Activated CD4-positive, CD25-positive, alpha-beta regulatory T cell treated with anti-CD3 and anti-CD28 coated beads, Interleukin-2, amount 50 U/mL, for 72 hours (primary cell): ENCODE data around the gene PINK1.
"Not testable (repeated sequence)": the region's sequence is repeated elsewhere in the genome, so short reads cannot be mapped to it uniquely, and the experiment has no call there.

Experiments
- DNase-seq: peaks from one replicate; pipeline ENCODE4 v3.0.0; 2021

PINK1 gene

DNA sequence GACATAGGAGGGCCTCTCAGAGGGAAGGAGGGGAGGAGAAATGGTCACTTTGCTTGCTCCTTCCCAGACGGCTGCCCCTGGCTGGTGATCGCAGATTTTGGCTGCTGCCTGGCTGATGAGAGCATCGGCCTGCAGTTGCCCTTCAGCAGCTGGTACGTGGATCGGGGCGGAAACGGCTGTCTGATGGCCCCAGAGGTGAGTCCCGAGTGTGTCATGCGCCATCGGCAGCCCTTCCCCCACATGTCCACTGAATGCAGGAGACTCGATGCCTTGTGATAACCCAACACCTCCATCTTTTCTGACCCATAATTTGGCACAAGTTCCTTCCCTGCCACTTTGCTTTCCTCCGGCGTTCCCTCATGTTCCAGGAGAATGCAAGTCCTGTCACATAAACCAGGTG, 15.2 kb downstream of the PINK1 start:
- no peak for DNase-seq

DNA sequence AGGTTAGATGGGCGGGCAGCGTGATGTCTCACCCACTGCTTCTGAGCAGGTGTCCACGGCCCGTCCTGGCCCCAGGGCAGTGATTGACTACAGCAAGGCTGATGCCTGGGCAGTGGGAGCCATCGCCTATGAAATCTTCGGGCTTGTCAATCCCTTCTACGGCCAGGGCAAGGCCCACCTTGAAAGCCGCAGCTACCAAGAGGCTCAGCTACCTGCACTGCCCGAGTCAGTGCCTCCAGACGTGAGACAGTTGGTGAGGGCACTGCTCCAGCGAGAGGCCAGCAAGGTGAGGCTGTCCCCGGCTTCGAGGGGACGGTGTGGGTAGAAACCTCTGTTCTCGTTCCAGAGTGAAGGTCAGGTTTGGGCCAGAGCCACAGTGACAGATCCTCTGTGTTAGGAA, 15.7 kb downstream of the PINK1 start:
- DNase-seq, result no peak

DNA sequence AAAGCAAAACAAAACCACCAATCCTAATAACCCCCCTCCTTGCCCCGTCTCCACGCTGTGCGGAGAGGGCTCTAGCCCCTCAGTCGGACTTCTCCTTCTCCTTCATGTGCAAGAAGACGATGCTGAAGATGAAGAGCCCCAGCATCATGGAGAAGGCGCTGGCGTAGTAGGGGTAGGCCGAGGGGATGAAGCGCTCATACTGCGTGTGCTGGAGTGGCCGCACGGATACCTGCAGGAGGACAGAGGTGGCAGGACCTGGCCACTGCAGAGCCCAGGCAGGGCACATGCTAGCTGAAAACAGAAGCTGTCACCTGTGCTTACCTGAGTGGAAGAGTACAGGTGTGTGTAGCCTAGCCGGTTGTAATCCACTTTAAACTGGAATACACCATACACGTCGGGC, 19.0 kb downstream of the PINK1 start:
- no peak for DNase-seq

DNA sequence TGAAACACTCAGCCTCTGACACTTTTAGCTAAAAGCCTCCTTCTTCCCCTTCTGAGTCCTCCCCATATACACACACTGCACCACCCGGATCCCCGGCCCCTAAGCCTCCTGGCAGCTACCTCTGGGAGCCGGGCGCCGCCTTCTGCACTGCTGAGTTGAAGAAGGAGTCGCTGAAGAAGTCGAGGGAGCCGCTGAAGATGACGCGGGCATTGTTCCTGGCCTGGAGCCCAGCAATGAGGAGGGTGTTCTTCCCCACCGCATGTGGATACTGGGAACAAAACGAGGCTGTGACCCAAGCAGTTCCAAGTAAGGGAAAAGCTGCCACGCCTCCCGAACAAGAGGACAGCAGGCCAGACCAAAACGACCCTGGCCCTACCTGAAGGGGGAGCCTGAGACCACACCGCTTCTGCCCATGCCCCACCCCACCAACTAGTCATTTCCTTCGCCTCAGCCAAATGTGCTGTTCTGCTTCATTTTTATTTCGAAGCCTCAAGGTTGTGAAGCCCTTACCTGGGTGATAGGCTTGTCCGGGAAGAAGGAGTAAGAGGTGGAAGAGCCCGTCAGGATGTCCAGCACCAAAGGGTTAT, 20.9 kb downstream of the PINK1 start:
- no peak for DNase-seq

DNA sequence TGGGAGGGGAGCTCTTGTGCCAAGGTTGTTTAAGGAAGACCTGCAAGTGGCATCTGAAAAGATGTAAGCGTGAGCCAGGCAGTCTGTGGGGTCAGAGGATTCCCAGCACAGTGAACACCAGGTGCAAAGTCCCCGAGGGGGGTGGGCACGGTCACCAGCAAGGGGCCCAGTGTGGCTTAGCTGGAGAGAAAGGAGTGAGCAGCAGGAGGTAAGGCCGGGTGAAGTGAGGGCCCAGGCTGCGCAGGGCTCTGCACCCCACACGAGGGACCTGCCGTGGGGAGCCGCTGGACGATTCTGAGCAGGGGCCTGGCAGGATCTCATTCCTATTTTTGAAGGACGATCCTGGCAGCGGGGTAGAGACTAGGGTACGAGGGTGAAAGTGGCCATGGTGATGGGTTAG, 23.8 kb downstream of the PINK1 start:
- DNase-seq, result no peak

DNA sequence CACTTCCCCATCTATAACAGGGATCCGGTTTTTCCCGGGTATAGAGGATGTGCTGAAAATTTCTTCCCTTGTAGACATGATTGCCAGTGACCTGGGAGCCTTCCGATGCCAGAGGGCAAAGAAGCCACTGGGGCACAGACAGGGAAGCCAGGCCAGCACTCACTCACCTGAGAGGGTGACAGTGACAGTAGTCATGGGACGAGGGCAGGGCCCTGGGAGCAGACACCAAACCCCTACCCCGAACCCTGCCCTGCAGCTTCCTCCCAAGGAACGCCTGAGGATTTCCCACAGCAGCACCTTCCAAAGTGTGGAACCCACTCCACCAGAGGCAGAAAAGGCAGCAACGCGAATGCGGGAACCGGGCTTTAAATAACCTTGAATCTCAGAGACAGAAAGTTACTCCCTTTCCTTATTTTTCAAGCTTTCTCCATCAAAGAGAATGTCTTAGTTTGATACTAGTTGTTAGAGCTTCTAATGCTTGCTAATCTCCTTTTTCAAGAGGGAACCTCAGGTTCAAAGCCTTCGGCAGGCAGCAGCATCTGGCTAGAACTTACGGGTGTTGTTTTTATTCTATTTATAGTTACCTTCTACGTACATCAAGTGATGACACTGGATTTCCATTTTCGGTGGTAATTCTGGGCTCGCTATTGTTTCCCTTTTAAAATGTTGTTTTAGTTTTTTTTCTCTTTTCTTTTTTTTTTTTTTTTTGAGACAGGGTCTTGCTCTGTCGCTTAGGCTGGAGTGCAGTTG, 25.1 kb downstream of the PINK1 start:
- DNase-seq, result no peak

DNA sequence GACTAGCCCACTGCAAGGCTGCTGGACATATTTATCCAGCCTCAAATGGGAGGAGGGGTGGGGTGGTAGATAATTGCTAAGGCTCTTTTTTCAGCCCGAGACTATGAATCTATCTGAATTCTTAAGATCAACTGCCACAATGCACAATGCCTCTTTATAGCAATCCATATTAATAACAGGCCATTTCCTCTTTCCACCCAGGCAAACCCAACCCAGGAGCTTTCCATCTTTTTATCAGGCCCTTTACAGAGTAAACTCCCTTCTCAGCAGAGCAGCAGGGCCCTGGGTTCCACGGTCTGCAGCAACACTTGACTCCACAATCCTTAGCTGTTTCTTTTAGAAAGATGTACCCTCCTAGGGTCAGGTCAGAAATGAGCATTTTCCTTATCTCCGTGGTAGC, 27.1 kb downstream of the PINK1 start:
- no peak for DNase-seq

DNA sequence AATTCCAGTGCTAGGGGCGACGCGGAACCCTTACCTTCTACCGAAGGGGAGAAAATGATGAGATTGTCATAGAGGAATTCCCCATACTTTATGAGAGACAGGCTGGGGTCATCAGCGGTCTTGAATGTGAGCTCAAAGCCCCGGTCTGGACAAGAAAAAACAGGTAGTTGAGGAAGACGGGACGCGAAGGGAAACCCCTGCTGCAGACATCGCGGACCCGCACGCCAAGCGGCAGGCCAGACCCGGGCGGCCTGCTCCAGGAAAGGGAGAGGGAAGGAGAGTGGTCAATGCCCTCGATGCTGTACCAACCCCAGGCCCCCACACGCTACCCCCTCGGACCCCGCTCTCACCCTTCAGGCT, 27.6 kb downstream of the PINK1 start:
- DNase-seq, result no peak

DNA sequence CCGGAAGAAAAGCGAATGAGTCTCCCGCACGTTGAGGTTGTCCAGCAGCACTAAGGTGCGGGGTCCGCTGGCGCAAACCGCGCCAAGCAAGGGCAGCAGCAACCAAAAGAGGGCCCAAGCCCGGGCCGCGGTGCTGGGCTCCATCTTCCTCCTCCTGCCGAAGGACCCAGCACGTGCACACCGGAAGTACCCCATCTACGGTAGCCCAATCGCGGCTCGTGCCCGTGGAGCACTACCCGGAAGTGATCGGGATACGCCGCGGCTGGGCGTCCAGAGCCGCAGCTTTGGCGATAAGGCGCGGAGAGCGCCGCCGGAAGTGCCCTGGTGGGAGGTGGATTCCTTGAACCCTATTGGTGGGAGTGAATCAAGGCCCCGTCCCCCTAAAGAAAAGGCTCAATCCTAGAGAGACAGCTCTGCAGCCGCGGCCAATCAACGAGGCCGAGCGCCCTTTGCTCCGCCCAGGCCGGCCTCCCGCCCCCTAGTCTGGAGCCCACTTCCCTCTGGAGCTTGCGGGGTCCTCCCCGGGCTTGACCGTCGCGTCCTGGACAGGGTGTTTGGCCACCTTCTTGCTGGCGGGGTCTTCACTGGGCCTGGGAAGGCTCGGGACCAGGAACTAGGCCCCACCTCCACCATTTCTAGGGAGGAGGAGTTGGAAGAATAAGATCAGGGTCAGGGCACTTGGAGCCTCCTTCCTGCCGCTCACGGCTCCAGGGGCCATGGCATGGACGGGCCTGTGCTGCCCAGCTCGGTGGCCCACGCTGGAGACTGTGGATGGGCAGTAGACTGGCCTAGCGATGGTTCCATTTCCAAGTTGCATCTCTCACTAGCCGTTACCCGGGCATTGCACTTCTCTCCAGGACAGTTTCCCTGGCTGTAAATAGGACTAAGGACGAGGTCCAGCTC, 28.2 kb downstream of the PINK1 start, which contains the start of gene DDOST:
DDOST (minus strand) TSS at position 163 of the 903 bp plus-strand sequence; CDS start at position 144, 19 bp downstream.
- peak; percentile 91 for DNase-seq

DNA sequence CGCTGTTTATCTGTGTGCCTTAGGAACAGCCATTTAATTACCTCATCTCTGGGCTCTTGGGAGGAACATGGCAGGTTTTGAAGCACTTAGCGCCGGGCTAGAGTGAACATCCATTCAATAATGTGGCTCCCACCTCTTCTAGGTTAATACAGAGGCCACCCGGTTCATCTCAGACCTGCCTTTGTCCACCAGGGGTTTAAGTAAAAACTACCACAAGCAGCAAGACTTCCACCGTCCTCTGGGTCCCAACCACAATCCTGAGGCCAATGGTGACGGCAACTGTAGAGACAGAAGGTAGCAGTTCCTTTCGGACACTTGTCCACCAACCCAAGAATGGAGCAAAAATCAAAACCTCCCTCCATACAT, 28.8 kb downstream of the PINK1 start:
- DNase-seq, result no peak

DNA sequence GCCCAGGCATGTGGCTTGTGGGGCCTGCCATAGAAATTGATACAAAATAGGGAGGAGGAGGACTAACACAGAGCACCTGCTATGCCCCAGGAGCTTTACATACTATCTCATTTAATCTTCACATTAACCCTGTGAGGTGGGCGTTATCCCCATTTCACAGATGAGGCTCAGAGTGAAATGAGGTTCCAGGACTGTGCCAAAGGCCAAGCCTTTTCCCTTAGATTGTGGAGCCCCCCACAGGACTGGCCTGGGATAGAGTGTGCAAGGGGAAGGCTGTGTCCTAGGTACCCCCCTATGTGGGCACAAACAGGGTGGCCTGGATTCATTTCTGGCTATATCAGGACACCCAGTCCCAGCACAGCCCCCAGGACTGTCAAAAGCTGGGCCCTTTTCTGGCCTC, 30.1 kb downstream of the PINK1 start:
- DNase-seq, result no peak

DNA sequence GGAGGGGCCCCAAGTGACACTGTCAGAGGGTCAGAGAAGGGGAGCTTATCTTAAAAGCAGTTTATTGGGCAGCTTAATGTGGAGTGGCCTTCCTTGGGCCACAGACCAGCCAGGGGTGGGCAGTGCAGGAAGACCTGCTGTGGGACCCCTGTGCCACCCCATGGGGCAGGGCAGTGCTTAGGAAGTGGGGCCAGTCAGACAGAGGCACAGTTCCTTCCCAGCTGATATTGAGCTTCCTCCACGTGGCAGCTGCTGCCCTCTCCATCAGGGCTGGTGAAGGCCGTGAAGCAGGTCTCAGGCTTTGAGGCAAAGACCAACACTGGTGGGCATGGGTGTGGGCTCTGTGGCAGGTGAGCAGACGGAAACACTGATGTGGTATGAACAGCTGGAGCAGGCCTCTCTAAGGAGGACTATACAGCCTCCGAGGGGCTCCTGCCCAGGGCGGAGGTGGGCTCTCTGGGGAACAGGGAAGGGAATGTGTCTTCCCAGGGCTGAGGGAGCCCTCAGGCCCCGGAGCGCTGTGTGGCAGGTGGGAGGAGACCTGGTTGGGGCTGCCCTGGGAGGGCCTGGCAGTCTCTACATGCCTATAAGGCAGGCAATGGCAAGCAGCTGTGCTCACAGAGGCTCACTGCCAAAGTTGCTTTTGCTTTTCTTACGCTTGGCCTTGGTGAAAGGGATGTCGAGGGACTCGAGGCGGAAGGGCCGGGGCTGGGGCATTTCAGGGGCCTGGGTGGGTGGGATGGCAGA, 30.9 kb downstream of the PINK1 start:
- no peak for DNase-seq

DNA sequence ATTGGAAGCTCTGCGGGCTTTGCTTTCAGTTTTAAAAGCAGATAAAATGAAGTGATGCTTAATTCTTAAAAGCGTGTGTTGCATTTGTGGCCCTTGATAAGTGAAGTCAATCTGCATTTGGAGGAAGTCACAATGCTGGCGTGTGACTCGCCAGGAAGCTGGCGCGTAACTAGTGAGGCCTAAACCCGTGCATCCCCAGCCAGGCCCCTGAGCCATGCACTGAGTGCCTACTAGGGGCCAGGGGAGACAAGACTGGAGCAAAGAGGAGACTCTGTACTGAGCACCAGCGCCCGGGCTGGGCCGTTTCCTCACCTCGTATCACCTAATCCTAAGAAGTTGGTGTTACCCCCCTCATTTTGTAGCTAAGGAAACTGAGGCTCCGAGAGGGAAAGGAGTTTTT, 32.5 kb downstream of the PINK1 start:
- no peak for DNase-seq

DNA sequence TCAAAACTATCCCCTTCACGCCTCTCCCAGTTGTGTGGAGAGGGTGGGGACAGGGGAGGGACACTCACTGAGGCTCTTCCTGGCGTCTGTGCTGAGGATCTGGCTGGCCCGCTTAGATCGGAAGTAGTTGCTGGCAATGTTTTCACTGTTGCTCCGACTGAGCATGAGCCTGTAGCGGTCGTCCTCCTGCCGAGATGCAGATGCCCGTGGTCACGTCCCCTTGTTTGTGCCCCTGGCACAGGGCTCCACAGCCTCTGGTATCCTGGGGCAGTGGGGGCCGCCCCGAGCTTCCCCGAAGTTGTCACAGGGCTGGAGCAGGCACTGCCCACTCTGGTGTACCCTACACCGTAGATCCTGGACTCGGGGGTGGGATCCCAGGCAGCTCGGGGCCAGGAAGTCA, 32.9 kb downstream of the PINK1 start:
- DNase-seq, result no peak

DNA sequence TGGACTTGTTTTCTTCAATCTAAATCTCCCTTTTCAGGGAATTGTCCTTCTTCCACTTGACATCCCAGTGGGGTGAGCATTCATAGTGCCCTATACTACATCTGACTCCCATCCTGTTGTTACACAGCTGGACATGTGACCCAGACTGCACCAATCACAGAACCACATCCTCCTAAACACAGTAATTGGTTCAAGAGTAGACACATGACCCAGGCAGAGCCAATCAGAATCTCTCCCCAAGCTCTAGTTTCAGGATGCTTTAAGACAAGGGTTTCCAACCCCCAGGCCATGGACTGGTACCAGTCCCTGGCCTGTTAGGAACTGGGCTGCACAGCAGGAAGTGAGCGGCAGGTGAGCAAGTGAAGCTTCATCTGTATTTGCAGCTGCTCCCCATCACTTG, 33.5 kb downstream of the PINK1 start:
- DNase-seq, result peak; percentile 39

DNA sequence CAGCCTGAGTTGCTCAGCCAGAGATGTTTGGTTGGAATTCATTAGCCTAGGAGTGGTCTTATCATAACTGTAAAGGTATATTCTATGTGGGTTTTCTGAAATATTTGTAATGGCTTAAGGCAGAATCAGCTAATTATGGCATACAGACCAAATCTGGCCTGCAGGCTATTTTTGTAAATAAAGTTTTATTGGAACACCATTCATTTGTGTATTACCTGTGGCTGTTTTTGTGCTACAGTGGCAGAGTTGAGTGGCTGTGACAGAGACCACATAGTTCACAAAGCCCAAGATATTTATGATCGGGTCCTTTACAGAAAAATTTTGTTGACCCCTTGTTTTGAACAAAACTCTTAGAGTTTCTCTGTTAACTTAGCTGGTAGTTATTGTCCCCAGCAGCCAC, 35.3 kb downstream of the PINK1 start:
- DNase-seq, result no peak

DNA sequence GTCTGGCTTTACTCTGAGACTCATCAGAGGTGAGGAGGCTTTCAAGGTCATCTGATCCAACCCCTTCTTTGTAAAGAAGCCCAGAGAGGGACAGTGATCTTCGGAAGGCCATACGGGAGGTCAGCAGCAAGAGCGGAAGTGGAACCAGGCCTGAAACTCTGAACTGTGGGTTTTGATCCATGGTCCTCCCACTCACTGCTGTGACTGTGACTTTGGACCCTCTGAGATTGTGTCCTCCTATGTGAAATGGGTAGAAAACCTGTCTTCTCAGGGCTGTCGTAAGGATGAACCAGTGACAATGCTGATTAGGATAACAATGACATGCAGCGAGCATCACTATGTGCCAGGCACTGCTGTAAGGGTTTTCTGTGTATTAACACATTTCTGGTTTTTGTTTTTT, 37.7 kb downstream of the PINK1 start:
- no peak for DNase-seq

DNA sequence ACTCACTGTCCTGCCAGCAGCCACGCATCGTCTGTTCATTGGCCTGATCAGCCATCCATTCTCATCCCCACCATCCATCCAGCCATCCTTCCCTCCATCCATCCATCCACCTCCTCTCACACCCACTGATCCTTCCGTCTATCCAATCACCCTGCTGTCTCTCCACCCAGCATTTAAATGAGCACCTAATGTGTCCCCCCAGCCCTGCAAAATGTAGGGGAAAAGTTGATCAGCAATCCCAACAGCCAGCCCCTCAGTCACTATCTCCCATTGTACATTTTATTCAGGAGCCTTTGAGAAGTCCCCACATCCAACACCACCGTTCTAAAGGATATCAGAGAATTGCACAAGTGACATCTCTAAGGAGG, 39.0 kb downstream of the PINK1 start:
- DNase-seq, result no peak

DNA sequence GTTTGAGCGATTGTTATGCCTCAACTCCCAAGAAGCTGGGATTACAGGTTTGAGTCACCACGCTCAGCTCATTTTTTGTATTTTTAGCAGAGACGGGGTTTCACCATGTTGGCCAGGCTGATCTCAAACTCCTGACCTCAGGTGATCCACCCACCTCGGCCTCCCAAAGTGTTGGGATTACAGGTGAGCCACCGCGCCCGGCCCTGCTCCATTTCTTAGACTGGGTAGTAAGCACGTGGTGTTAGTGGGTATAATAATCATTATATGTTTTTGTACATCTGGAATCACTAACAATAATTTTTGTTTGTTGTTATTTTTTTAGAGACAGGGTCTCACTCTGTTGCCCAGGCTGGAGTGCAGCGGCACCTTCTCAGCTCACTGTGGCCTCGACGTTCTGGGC, 40.4 kb downstream of the PINK1 start:
- not testable (repeated sequence) for DNase-seq

DNA sequence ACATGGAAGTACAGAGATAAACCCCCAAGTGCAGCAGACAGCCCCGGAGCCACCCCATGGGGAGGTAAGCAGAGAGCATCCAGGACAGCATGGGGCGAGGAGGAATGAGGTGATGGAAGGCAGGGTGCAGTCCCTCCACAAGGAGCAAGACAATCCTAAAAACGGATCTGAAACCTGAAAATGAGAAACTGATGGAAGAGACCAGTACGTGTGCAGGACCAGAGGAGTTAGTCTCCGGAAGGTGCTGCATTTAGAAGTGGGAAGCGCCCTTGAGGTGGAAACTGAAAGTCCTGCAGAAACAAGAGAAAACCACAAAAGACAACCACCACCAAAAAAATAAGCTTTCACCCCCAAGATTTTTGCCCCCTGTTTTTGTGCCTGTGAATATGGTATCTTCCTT, 45.3 kb downstream of the PINK1 start:
- no peak for DNase-seq

DNA sequence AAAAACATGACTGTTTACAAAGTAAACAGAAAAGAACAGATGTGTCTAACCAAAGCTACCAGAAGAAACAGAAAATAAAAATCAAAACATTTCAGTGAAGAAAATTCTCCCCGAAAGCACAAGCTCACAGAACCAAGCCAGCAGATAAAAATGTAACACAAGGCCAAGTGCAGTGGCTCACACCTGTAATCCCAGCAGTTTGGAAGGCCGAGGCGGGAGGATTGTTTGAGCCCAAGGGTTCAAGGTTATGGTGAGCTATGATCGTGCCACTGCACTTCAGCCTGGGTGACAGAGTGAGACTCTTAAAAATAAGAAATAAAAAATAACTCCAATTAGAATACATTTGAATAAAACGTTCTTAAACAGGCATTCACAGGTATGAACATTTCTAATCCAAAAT, 47.0 kb downstream of the PINK1 start:
- no peak for DNase-seq

DNA sequence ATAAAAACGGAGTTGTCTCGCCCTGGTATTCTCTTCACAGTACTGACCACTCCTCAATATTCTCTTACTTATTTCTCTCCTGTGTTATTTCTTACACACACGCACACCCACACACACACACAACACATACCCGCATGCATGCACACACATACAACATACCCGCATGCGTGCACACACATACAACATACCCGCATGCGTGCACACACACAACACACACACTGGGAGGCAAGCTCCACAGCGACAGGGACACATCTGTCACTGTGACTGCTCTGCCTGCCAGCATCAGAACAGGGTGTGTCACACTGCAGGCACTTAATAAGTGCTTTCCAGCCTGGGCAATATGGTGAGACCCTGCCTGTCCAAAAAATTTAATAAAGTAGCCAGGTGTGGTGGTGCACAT, 48.7 kb downstream of the PINK1 start:
- no peak for DNase-seq

DNA sequence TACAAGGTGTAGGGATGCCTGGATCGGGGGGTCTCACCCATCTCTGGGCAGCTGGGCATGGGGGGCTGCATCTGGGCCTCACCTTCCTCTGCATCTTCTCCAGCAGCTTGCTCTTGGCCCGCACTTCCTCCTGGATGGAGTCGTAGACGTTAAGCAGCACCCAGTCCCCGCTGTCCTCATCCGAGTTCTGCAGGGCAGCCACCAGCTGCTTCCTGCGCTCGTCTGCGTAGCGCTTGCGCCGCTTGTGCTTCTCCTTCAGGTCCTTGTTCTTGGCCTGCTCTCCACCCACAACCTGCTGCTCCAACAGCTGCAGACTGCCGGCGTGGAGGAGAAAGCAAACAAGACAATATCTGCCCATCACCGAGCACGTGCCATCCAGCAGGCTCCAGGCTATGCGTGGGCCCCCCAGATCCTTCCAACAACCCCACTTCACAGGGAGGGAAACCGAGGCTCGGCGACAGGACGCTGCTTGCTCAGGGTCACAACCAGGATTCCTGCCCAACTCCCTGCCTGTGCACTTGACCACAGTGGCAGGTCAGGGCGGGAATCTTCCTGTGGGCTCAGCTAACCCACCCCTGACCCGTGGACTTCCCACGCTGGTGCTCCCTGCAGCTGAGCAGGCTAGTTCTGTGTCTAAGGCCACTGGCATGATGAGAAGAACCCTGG, 49.4 kb downstream of the PINK1 start:
- DNase-seq, result no peak
